ENCODE data around the gene ANKRD29.

The ANKRD29 gene

DNA sequence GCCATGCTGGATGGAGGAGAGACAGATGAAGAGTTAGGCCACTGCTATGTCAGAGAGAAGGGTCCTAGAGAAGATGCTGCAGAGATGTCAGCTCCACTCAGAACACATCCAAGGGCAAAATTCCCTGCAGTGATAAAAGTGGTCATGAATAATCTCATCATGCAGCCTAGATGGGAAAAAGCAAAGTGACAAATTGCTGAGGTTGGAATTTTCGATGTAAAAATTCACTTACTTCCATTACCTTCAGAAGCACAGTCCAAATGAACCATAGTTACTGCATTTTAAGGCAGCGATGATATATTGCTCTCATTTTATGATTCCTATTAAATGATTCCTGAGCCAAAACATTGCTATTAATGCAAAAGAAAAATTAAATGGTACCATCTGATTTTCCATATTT lies 16.4 kb downstream of the ANKRD29 start:
- H3K9me3 ChIP-seq (ENCODE audit: control extremely low read depth in 1 of 5, control insufficient read depth in 4 of 5, insufficient read depth in 2 of 5, low read depth in 1 of 5, low read length in 4 of 5): peaks cover 0 to 10% (median 6%) of the 10 kb centered on the region in 5 experiments
- ChIA-PET POLR2A (no interaction called here), CTCF (no interaction called here)
- no peak overlapping the region for H3K27ac ChIP-seq (ENCODE audit: insufficient read depth in 1 of 2, low read depth in 1 of 2, low read length in 2 of 2, poor library complexity in 1 of 2, severe bottlenecking in 2 of 2)
- peaks cover 0 to 1% (median 0%) of the 10 kb centered on the region in 5 experiments for H3K27me3 ChIP-seq (replicated peaks in 2 of 5; ENCODE audit: control insufficient read depth in 4 of 5, insufficient read depth in 5 of 5, low read length in 4 of 5)
- peaks cover 0 to 9% (median 1%) of the 10 kb centered on the region in 4 experiments for H3K4me1 ChIP-seq (ENCODE audit: control extremely low read depth in 1 of 4, control insufficient read depth in 4 of 4, insufficient read depth in 4 of 4, low read length in 3 of 4)
- DNase-seq: no peak
- 100% methylated on average over 1 of the region's 2 CpGs for WGBS (ENCODE audit: insufficient coverage)
- no peak overlapping the region for H3K4me3 ChIP-seq (ENCODE audit: control insufficient read depth in 1 of 7, extremely low read depth in 1 of 7, insufficient read depth in 4 of 7, low read depth in 2 of 7, low read length in 6 of 7)
- no peaks in the 10 kb centered on the region for H3K36me3 ChIP-seq (ENCODE audit: control insufficient read depth in 4 of 4, insufficient read depth in 4 of 4, low read length in 3 of 4)

DNA sequence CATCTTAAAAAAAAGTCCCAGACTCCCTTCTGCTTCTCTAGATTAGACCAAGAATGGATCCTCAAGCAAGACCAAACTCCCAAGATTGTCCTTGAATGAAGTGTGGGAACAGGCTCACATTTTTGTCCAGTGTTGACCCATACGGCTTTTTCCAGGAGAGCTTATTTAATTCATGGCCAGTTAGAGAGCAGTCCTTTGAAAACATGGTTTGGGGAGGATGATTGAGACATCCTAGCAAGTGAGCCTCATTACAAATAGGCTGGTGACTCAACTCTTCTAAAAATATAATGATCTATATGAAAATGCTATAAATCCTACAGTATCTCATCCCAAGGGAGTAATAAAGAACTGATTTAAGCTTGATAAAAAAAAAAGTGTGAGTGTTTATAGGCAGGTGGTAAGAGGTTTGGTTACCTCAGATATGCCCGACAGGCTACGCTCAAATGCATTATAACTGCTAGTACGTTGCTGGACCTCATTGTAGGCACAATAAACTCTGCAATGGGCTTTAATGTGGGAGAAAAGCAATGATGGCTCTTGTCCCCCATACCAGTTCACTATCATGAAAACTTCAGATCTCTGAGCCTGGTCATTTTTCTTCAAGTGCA lies 17.0 kb downstream of the ANKRD29 start:
- H3K4me3 ChIP-seq (ENCODE audit: control insufficient read depth in 1 of 7, extremely low read depth in 1 of 7, insufficient read depth in 4 of 7, low read depth in 2 of 7, low read length in 6 of 7): no peak overlapping the region
- ChIA-PET CTCF (interaction anchor here (0.8 kb wide), 1 partner anchor 57 kb away, joined by 4 read pairs; no protein-coding TSS in a partner anchor), POLR2A (no interaction called here)
- no peak for DNase-seq
- 93% methylated on average over 4 of the region's 4 CpGs for WGBS (ENCODE audit: insufficient coverage)
- H3K36me3 ChIP-seq (ENCODE audit: control insufficient read depth in 4 of 4, insufficient read depth in 4 of 4, low read length in 3 of 4): no peaks in the 10 kb centered on the region
- peaks cover 0 to 14% (median 8%) of the 10 kb centered on the region in 5 experiments for H3K9me3 ChIP-seq (ENCODE audit: control extremely low read depth in 1 of 5, control insufficient read depth in 4 of 5, insufficient read depth in 2 of 5, low read depth in 1 of 5, low read length in 4 of 5)
- H3K4me1 ChIP-seq (ENCODE audit: control extremely low read depth in 1 of 4, control insufficient read depth in 4 of 4, insufficient read depth in 4 of 4, low read length in 3 of 4): peaks cover 0 to 9% (median 1%) of the 10 kb centered on the region in 4 experiments
- H3K27ac ChIP-seq (ENCODE audit: insufficient read depth in 1 of 2, low read depth in 1 of 2, low read length in 2 of 2, poor library complexity in 1 of 2, severe bottlenecking in 2 of 2): no peak overlapping the region
- peaks cover 0 to 1% (median 0%) of the 10 kb centered on the region in 5 experiments for H3K27me3 ChIP-seq (replicated peaks in 2 of 5; ENCODE audit: control insufficient read depth in 4 of 5, insufficient read depth in 5 of 5, low read length in 4 of 5)

DNA sequence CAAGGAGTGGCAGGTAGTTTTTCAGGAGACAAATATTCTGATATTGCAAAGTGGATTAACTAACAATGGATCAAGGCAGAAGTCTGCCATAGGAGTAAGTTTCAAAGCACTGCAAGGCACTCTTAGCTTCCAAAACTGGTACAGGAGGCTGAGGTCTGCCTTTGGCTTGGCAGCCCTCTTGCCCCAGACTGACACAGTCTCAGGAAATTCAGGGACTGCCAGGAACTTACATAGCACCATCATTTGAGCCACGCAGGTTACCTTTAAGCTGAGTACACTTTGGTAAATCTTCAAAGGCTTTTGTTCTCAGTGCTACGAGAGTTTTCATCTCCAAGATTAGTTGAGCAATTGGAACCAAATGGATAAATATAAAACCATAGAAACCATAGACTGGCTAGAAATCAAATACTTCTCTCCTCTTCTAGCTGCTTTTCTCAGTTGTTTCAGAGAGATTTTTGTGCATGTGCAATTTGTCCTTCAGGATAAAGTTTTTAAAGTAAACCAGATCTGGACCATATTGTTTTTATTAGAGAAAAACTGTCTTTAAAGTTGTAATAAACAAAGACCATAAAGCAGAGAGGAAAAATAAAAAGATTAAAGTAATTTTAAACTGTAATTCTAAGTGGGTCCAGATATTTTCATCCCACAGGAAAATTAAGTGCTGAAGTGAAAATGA lies 18.8 kb downstream of the ANKRD29 start:
- H3K4me3 ChIP-seq (ENCODE audit: control insufficient read depth in 1 of 7, extremely low read depth in 1 of 7, insufficient read depth in 4 of 7, low read depth in 2 of 7, low read length in 6 of 7): no peak overlapping the region
- H3K36me3 ChIP-seq (ENCODE audit: control insufficient read depth in 4 of 4, insufficient read depth in 4 of 4, low read length in 3 of 4): no peaks in the 10 kb centered on the region
- CTCF ChIA-PET: interaction anchor here (0.7 to 1.8 kb wide), 6 partner anchors 12 to 845 kb away, joined by 3 to 4 read pairs (median 3); partner anchors contain the start of gene ANKRD29
- no peak overlapping the region for H3K27ac ChIP-seq (ENCODE audit: insufficient read depth in 1 of 2, low read depth in 1 of 2, low read length in 2 of 2, poor library complexity in 1 of 2, severe bottlenecking in 2 of 2)
- DNase-seq: no peak
- POLR2A ChIA-PET: no interaction called here
- 100% methylated on average over 2 of the region's 2 CpGs for WGBS (ENCODE audit: insufficient coverage)
- H3K27me3 ChIP-seq (replicated peaks in 2 of 5; ENCODE audit: control insufficient read depth in 4 of 5, insufficient read depth in 5 of 5, low read length in 4 of 5): no peaks in the 10 kb centered on the region
- H3K4me1 ChIP-seq (ENCODE audit: control extremely low read depth in 1 of 4, control insufficient read depth in 4 of 4, insufficient read depth in 4 of 4, low read length in 3 of 4): peaks cover 0 to 6% (median 0%) of the 10 kb centered on the region in 4 experiments
- peaks cover 0 to 14% (median 8%) of the 10 kb centered on the region in 5 experiments for H3K9me3 ChIP-seq (ENCODE audit: control extremely low read depth in 1 of 5, control insufficient read depth in 4 of 5, insufficient read depth in 2 of 5, low read depth in 1 of 5, low read length in 4 of 5)

DNA sequence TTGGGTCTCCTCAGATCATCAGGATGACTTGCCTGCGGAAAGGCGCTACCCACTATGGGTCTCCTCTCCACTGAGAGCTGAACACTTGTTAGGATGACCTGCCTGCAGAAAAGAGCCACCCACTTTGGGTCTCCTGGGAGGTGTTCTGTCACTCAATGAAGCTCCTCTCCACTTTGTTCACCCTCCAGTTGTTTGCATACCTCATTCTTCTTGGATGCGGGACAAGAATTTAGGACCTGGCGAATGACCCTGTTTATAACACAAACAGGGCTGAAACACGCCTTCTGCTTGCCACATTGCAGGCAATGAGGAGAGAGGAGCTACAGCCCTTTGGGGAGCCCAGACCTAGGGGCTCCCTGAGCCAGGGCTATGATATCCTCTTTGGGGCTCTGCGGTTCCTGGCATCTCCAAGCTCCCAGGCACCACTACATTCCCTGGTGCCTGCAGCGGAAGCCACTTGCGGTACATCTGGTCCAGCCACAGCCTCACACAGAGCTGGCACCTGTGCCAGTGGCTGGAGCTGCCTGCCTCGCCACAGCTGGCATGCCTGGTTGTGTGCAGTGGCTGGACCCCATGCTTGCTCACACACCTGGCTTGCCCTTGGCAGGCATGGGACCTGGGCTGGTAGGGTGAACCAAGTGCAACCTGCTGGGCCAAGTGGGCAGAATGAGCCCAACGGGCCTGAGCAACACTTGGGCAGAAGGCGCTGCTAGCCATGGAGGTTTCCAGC lies 20.6 kb downstream of the ANKRD29 start:
- H3K4me1 ChIP-seq (ENCODE audit: control extremely low read depth in 1 of 4, control insufficient read depth in 4 of 4, insufficient read depth in 4 of 4, low read length in 3 of 4): no peaks in the 10 kb centered on the region
- H3K4me3 ChIP-seq (ENCODE audit: control insufficient read depth in 1 of 7, extremely low read depth in 1 of 7, insufficient read depth in 4 of 7, low read depth in 2 of 7, low read length in 6 of 7): no peak overlapping the region
- H3K27ac ChIP-seq (ENCODE audit: insufficient read depth in 1 of 2, low read depth in 1 of 2, low read length in 2 of 2, poor library complexity in 1 of 2, severe bottlenecking in 2 of 2): no peak overlapping the region
- no peaks in the 10 kb centered on the region for H3K36me3 ChIP-seq (ENCODE audit: control insufficient read depth in 4 of 4, insufficient read depth in 4 of 4, low read length in 3 of 4)
- no peak for DNase-seq
- ChIA-PET POLR2A (no interaction called here), CTCF (interaction anchor here (0.7 to 4.2 kb wide), 5 partner anchors 9 to 18 kb away, joined by 3 to 21 read pairs (median 4); no protein-coding TSS in a partner anchor)
- no peaks in the 10 kb centered on the region for H3K27me3 ChIP-seq (replicated peaks in 2 of 5; ENCODE audit: control insufficient read depth in 4 of 5, insufficient read depth in 5 of 5, low read length in 4 of 5)
- peaks cover 0 to 14% (median 8%) of the 10 kb centered on the region in 5 experiments for H3K9me3 ChIP-seq (ENCODE audit: control extremely low read depth in 1 of 5, control insufficient read depth in 4 of 5, insufficient read depth in 2 of 5, low read depth in 1 of 5, low read length in 4 of 5)
- 95% methylated on average over 11 of the region's 11 CpGs for WGBS (ENCODE audit: insufficient coverage)

DNA sequence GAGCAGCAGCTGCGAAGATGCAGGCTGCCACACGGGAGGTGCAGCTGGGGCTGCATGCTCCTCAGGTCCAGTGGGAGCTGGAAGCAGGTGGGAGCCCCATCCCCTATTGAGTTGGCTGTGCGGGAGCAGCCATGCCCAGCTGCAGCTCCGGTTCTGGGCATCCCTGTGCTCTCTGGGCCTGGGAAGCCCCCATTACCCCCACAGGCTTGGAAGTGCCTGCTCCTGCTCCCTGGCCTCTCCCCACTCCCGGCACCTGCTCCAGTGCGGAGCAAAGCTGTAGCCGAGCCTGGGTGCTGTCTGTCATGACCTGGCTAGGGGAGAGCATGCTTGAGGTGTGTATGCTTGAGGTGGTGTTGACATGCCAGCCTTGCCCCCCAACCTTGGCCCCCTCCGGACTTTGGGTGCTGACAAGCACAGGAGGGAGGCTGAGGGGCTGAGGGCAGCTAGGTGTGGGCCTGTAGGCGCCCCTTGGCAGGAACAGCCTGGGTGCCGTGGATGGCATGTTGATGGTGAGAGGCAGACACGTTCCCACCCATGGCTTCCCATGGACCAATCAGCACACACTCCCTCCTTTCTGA lies 21.5 kb downstream of the ANKRD29 start:
- Histone ChIP-seq H3K27me3 (replicated peaks in 2 of 5; ENCODE audit: control insufficient read depth in 4 of 5, insufficient read depth in 5 of 5, low read length in 4 of 5) (no peaks in the 10 kb centered on the region), H3K4me3 (ENCODE audit: control insufficient read depth in 1 of 7, extremely low read depth in 1 of 7, insufficient read depth in 4 of 7, low read depth in 2 of 7, low read length in 6 of 7) (no peak overlapping the region), H3K9me3 (ENCODE audit: control extremely low read depth in 1 of 5, control insufficient read depth in 4 of 5, insufficient read depth in 2 of 5, low read depth in 1 of 5, low read length in 4 of 5) (peaks cover 0 to 14% (median 8%) of the 10 kb centered on the region in 5 experiments), H3K27ac (ENCODE audit: insufficient read depth in 1 of 2, low read depth in 1 of 2, low read length in 2 of 2, poor library complexity in 1 of 2, severe bottlenecking in 2 of 2) (no peak overlapping the region), H3K4me1 (ENCODE audit: control extremely low read depth in 1 of 4, control insufficient read depth in 4 of 4, insufficient read depth in 4 of 4, low read length in 3 of 4) (no peaks in the 10 kb centered on the region), H3K36me3 (ENCODE audit: control insufficient read depth in 4 of 4, insufficient read depth in 4 of 4, low read length in 3 of 4) (no peaks in the 10 kb centered on the region)
- WGBS (ENCODE audit: insufficient coverage): 83% methylated on average over 7 of the region's 11 CpGs
- ChIA-PET POLR2A (no interaction called here), CTCF (interaction anchor here (0.9 to 4.2 kb wide), 2 partner anchors 10 to 12 kb away, joined by 5 to 21 read pairs; no protein-coding TSS in a partner anchor)
- no peak for DNase-seq

DNA sequence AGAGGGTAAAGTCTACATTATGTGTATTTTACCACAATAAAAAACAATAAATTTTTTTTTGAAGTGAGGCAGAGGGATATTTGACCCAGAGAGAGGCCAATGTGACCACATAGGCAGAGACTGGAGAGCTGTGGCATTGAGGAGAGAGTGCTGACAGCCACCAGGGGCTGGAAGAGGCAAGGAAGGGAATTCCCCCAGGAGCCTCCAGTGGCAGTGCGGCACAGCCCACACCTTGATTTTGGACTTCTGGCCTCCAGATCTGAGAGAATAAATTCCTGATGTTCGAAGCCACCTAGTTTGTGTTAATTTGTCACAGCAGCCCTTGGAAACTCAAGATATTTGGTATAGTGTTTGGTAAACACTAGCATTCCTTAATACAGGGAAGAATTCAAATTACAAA lies 22.7 kb downstream of the ANKRD29 start:
- no peaks in the 10 kb centered on the region for H3K36me3 ChIP-seq (ENCODE audit: control insufficient read depth in 4 of 4, insufficient read depth in 4 of 4, low read length in 3 of 4)
- no peak overlapping the region for H3K27ac ChIP-seq (ENCODE audit: insufficient read depth in 1 of 2, low read depth in 1 of 2, low read length in 2 of 2, poor library complexity in 1 of 2, severe bottlenecking in 2 of 2)
- DNase-seq: no peak
- no CpG with 5 or more reads among the region's 2 CpGs for WGBS (ENCODE audit: insufficient coverage)
- ChIA-PET CTCF (interaction anchor here (4.2 kb wide), 1 partner anchor 11 kb away, joined by 21 read pairs; no protein-coding TSS in a partner anchor), POLR2A (no interaction called here)
- H3K9me3 ChIP-seq (ENCODE audit: control extremely low read depth in 1 of 5, control insufficient read depth in 4 of 5, insufficient read depth in 2 of 5, low read depth in 1 of 5, low read length in 4 of 5): peaks cover 0 to 14% (median 8%) of the 10 kb centered on the region in 5 experiments
- no peaks in the 10 kb centered on the region for H3K27me3 ChIP-seq (replicated peaks in 2 of 5; ENCODE audit: control insufficient read depth in 4 of 5, insufficient read depth in 5 of 5, low read length in 4 of 5)
- peaks cover 0 to 11% (median 2%) of the 10 kb centered on the region in 4 experiments for H3K4me1 ChIP-seq (ENCODE audit: control extremely low read depth in 1 of 4, control insufficient read depth in 4 of 4, insufficient read depth in 4 of 4, low read length in 3 of 4)
- H3K4me3 ChIP-seq (ENCODE audit: control insufficient read depth in 1 of 7, extremely low read depth in 1 of 7, insufficient read depth in 4 of 7, low read depth in 2 of 7, low read length in 6 of 7): no peak overlapping the region
